GM19035 (cell line): ENCODE results near the gene TPI1.
A peak's percentile ranks its signal among the peaks of the same experiment; 100 is the strongest.

Experiments
- ATAC-seq: cut with Tn5 transposase; IDR thresholded peaks from one replicate; pipeline ENCODE4 v1.9.1; 2021; ENCODE audit not compliant: unreplicated experiment

Gene TPI1

GRCh38 chr12:6828781-6829535 lies 38.4 kb upstream of the TPI1 start:
- no peak for ATAC-seq

- ATAC-seq = no peak
These were observed 37.7 kb upstream of the TPI1 start for GRCh38 chr12:6829536-6830220.

GRCh38 chr12:6830286-6830890 lies 36.9 kb upstream of the TPI1 start:
- ATAC-seq = no peak

GRCh38 chr12:6830999-6831398 lies 36.3 kb upstream of the TPI1 start:
- ATAC-seq = no peak

GRCh38 chr12:6831450-6831995 lies 35.8 kb upstream of the TPI1 start:
- no peak for ATAC-seq

- ATAC-seq = no peak
These were observed 35.2 kb upstream of the TPI1 start for GRCh38 chr12:6832125-6832524.

- ATAC-seq = no peak
These were observed 34.0 kb upstream of the TPI1 start for GRCh38 chr12:6833189-6833890.

- no peak for ATAC-seq
These were observed 33.1 kb upstream of the TPI1 start for GRCh38 chr12:6834254-6834653.

- no peak for ATAC-seq
These were observed 32.5 kb upstream of the TPI1 start for GRCh38 chr12:6834873-6835272.

GRCh38 chr12:6836851-6837250 lies 30.5 kb upstream of the TPI1 start:
- ATAC-seq = no peak

GRCh38 chr12:6837370-6838060 lies 29.8 kb upstream of the TPI1 start:
- no peak for ATAC-seq

GRCh38 chr12:6838854-6839253 lies 28.5 kb upstream of the TPI1 start:
- ATAC-seq = no peak

- peak; percentile 70 for ATAC-seq
These were observed 27.7 kb upstream of the TPI1 start for GRCh38 chr12:6839482-6840201.

- ATAC-seq = no peak
These were observed 27.0 kb upstream of the TPI1 start for GRCh38 chr12:6840330-6840729.

GRCh38 chr12:6840761-6841515 lies 26.4 kb upstream of the TPI1 start, which contains the start of gene GNB3:
Gene GNB3, plus strand, starts transcription at chr12:6840925. Its CDS starts 363 bp downstream, at chr12:6841288.
- ATAC-seq = no peak

- ATAC-seq = no peak
These were observed 25.3 kb upstream of the TPI1 start for GRCh38 chr12:6842075-6842474.

GRCh38 chr12:6843118-6843902 lies 24.0 kb upstream of the TPI1 start:
- no peak for ATAC-seq

GRCh38 chr12:6845395-6845794 lies 21.9 kb upstream of the TPI1 start:
- ATAC-seq = no peak
